ENCODE measurements around the gene SPAG16. TPM values are rescaled to one million over a fixed set of nuclear protein-coding genes. Genes with fewer than 3 reads are reported as not detected.

SPAG16 gene
- total and polyA plus RNA-seq, 2 experiments from 2014 or later: 28.9 to 30.7 TPM

GRCh38 chr2:213316001-213316735 lies 31.9 kb downstream of the SPAG16 start:
- Histone ChIP-seq H3F3A (ENCODE audit: insufficient read depth) (peaks cover 18% of the 10 kb centered on the region; the same call in 1 of the 2 replicates), H3K36me3 (ENCODE audit: low read depth) (peaks cover 3% of the 10 kb centered on the region), H3K9me3 (ENCODE audit: low read depth) (no peaks in the 10 kb centered on the region), H3K79me2 (ENCODE audit: insufficient read depth) (no peaks in the 10 kb centered on the region), H3K27me3 (replicated peaks; ENCODE audit: insufficient read depth) (no peaks in the 10 kb centered on the region), H3K9ac (no peak overlapping the region), H3K4me3 (no peak overlapping the region), H3K9me2 (ENCODE audit: insufficient read depth) (no peaks in the 10 kb centered on the region), H3K4me1 (ENCODE audit: insufficient read depth) (peaks cover 23% of the 10 kb centered on the region), H3K4me2 (ENCODE audit: unreplicated experiment) (peak overlapping the region; percentile 19), H2AFZ (no peak overlapping the region), H3K27ac (no peak overlapping the region), H4K20me1 (ENCODE audit: insufficient read depth) (no peaks in the 10 kb centered on the region)
- TF ChIP-seq EZH2phosphoT487 (IDR thresholded peaks at IDR 0.05; ENCODE audit: insufficient read depth, low read depth) (no peak), EZH2 (IDR thresholded peaks at IDR 0.05; ENCODE audit: insufficient read depth, poor library complexity, severe bottlenecking) (no peak)
- WGBS, 2 experiments (ENCODE audit: low coverage in 1 of 2, low lambda C conversion rate in 2 of 2, missing lambda C conversion rate in 2 of 2): 71 to 80% methylated on average over 3 of the region's 3 CpGs
- DNase-seq: peak; percentile 55
- in situ Hi-C loops (cut with MboI): no loop called here

DNA sequence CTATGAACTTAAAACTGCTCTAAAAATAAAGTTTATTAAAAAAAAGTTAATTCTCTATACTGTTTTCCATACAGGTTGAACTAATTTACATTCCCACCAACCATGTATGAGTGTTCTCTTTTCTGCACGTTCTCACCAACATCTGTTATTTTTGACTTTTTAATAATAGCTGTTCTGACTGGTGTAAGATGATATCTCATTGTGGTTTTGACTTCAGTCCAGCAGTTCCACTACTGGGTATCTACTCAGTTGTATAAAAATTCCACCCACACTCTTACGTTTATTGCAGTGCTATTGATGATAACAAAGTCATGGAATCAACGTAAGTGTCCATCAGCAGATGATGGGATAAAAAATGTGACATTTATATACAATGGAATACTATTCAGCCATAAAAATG lies 33.7 kb downstream of the SPAG16 start:
- in situ Hi-C loops (cut with MboI): no loop called here
- H3K4me3 ChIP-seq: no peak overlapping the region
- 34 to 40% methylated on average over 3 of the region's 3 CpGs for WGBS, 2 experiments (ENCODE audit: low coverage in 1 of 2, low lambda C conversion rate in 2 of 2, missing lambda C conversion rate in 2 of 2)
- no peak overlapping the region for H2AFZ ChIP-seq
- TF ChIP-seq EZH2phosphoT487 (IDR thresholded peaks at IDR 0.05; ENCODE audit: insufficient read depth, low read depth) (no peak), EZH2 (IDR thresholded peaks at IDR 0.05; ENCODE audit: insufficient read depth, poor library complexity, severe bottlenecking) (no peak)
- peak; percentile 43 for DNase-seq
- no peaks in the 10 kb centered on the region for H4K20me1 ChIP-seq (ENCODE audit: insufficient read depth)
- no peak overlapping the region for H3K9ac ChIP-seq
- H3K4me1 ChIP-seq (ENCODE audit: insufficient read depth): peaks cover 23% of the 10 kb centered on the region
- no peak overlapping the region for H3K4me2 ChIP-seq (ENCODE audit: unreplicated experiment)
- H3K36me3 ChIP-seq (ENCODE audit: low read depth): peaks cover 3% of the 10 kb centered on the region
- H3K9me3 ChIP-seq (ENCODE audit: low read depth): no peaks in the 10 kb centered on the region
- no peaks in the 10 kb centered on the region for H3K9me2 ChIP-seq (ENCODE audit: insufficient read depth)
- peaks cover 18% of the 10 kb centered on the region; the same call in 1 of the 2 replicates for H3F3A ChIP-seq (ENCODE audit: insufficient read depth)
- no peaks in the 10 kb centered on the region for H3K27me3 ChIP-seq (replicated peaks; ENCODE audit: insufficient read depth)
- H3K79me2 ChIP-seq (ENCODE audit: insufficient read depth): no peaks in the 10 kb centered on the region
- no peak overlapping the region for H3K27ac ChIP-seq

GRCh38 chr2:213320604-213321003 lies 36.3 kb downstream of the SPAG16 start:
- Histone ChIP-seq H3K4me1 (ENCODE audit: insufficient read depth) (peaks cover 18% of the 10 kb centered on the region), H3K9me2 (ENCODE audit: insufficient read depth) (no peaks in the 10 kb centered on the region), H3K27me3 (replicated peaks; ENCODE audit: insufficient read depth) (no peaks in the 10 kb centered on the region), H3K4me3 (no peak overlapping the region), H4K20me1 (ENCODE audit: insufficient read depth) (no peaks in the 10 kb centered on the region), H3K79me2 (ENCODE audit: insufficient read depth) (no peaks in the 10 kb centered on the region), H3K9ac (no peak overlapping the region), H3F3A (ENCODE audit: insufficient read depth) (peaks cover 13% of the 10 kb centered on the region; the same call in 1 of the 2 replicates), H2AFZ (no peak overlapping the region), H3K36me3 (ENCODE audit: low read depth) (peaks cover 4% of the 10 kb centered on the region), H3K4me2 (ENCODE audit: unreplicated experiment) (no peak overlapping the region), H3K9me3 (ENCODE audit: low read depth) (no peaks in the 10 kb centered on the region), H3K27ac (no peak overlapping the region)
- WGBS, 2 experiments (ENCODE audit: low coverage in 1 of 2, low lambda C conversion rate in 2 of 2, missing lambda C conversion rate in 2 of 2): 87 to 88% methylated on average over 2 of the region's 2 CpGs
- TF ChIP-seq EZH2 (IDR thresholded peaks at IDR 0.05; ENCODE audit: insufficient read depth, poor library complexity, severe bottlenecking) (no peak), EZH2phosphoT487 (IDR thresholded peaks at IDR 0.05; ENCODE audit: insufficient read depth, low read depth) (no peak)
- no peak for DNase-seq
- in situ Hi-C loops (cut with MboI): no loop called here

DNA sequence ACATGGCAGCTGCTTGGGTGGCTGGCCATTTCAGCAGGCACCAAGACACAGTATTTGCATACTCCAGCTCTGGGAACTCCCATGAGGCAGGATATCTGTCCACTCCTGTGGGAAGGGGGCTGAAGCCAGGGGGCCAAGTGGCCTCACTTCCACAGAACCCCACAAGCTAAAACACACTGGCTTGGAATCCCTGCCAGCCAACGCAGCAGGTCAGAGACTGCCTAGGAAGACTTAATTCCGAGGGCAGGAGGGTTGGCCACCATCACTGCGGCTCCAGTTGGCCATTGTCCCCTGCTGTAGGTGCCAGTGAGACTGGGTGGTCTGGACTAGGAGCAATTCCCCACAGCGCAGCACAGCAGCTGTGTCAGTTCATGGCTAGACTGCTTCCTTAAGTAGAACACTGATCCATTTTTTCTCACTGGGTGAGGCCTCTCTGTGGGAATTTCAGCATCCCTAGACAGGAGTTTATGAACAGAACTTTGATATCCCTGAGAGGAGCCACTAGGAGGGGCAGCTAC lies 52.0 kb downstream of the SPAG16 start:
- in situ Hi-C loops (cut with MboI): no loop called here
- H3K27ac ChIP-seq: no peak overlapping the region
- 94 to 96% methylated on average over 4 of the region's 4 CpGs for WGBS, 2 experiments (ENCODE audit: low coverage in 1 of 2, low lambda C conversion rate in 2 of 2, missing lambda C conversion rate in 2 of 2)
- no peaks in the 10 kb centered on the region for H3K79me2 ChIP-seq (ENCODE audit: insufficient read depth)
- no peaks in the 10 kb centered on the region for H3K36me3 ChIP-seq (ENCODE audit: low read depth)
- H3K4me3 ChIP-seq: no peak overlapping the region
- no peak overlapping the region for H2AFZ ChIP-seq
- no peak overlapping the region for H3K4me2 ChIP-seq (ENCODE audit: unreplicated experiment)
- no peaks in the 10 kb centered on the region for H3K4me1 ChIP-seq (ENCODE audit: insufficient read depth)
- no peaks in the 10 kb centered on the region for H3K9me2 ChIP-seq (ENCODE audit: insufficient read depth)
- TF ChIP-seq EZH2phosphoT487 (IDR thresholded peaks at IDR 0.05; ENCODE audit: insufficient read depth, low read depth): no peak
- no peak for TF ChIP-seq EZH2 (IDR thresholded peaks at IDR 0.05; ENCODE audit: insufficient read depth, poor library complexity, severe bottlenecking)
- DNase-seq: no peak
- H3F3A ChIP-seq (ENCODE audit: insufficient read depth): no peaks in the 10 kb centered on the region
- H4K20me1 ChIP-seq (ENCODE audit: insufficient read depth): no peaks in the 10 kb centered on the region
- no peaks in the 10 kb centered on the region for H3K27me3 ChIP-seq (replicated peaks; ENCODE audit: insufficient read depth)
- H3K9ac ChIP-seq: no peak overlapping the region
- H3K9me3 ChIP-seq (ENCODE audit: low read depth): no peaks in the 10 kb centered on the region

All from GM23248 (cell line).